ENCODE results near the gene CST5.

The CST5 gene

GRCh38 chr20:23879328-23879798 lies at the start of gene CST5:
Gene CST5, minus strand, starts transcription at chr20:23879748. Its CDS starts 72 bp downstream, at chr20:23879676.
- TF ChIP-seq CTCF (IDR thresholded peaks at IDR 0.05) = no peak

- TF ChIP-seq CTCF (IDR thresholded peaks at IDR 0.05) = no peak
Measured at GRCh38 chr20:23928788-23929187, 49.2 kb upstream of the CST5 start.

GRCh38 chr20:23928353-23928752 lies 48.8 kb upstream of the CST5 start:
- TF ChIP-seq CTCF (IDR thresholded peaks at IDR 0.05) = no peak

- no peak for TF ChIP-seq CTCF (IDR thresholded peaks at IDR 0.05)
Measured at GRCh38 chr20:23926944-23927872, 47.7 kb upstream of the CST5 start.

- no peak for TF ChIP-seq CTCF (IDR thresholded peaks at IDR 0.05)
Measured at GRCh38 chr20:23926526-23926880, 47.0 kb upstream of the CST5 start.

- no peak for TF ChIP-seq CTCF (IDR thresholded peaks at IDR 0.05)
Measured at GRCh38 chr20:23925789-23926525, 46.4 kb upstream of the CST5 start.

- no peak for TF ChIP-seq CTCF (IDR thresholded peaks at IDR 0.05)
Measured at GRCh38 chr20:23924751-23925150, 45.2 kb upstream of the CST5 start.
